Cerebellar cortex (tissue), 1 donor: ENCODE data around the gene ALG12.

ENCODE experiments used
- DNase-seq: peaks from one replicate; pipeline ENCODE4 v3.0.0-alpha.2; 2015; ENCODE audit warnings: low spot score

ALG12 gene

GRCh38 chr22:49917974-49918910 lies at the start of gene ALG12, which contains the start of gene CRELD2:
TSS of gene ALG12 (minus strand) at chr22:49918438. CDS start at chr22:49913765, 4,673 bp downstream.
TSS of gene CRELD2 (plus strand) at chr22:49918634. CDS start at chr22:49918770, 136 bp downstream.
- DNase-seq, result peak; percentile 97

GRCh38 chr22:49967706-49968208 lies 49.5 kb upstream of the ALG12 start:
- no peak for DNase-seq

GRCh38 chr22:49966774-49967705 lies 48.8 kb upstream of the ALG12 start:
- no peak for DNase-seq

GRCh38 chr22:49966041-49966773 lies 48.0 kb upstream of the ALG12 start:
- no peak for DNase-seq

GRCh38 chr22:49965091-49966040 lies 47.1 kb upstream of the ALG12 start:
- DNase-seq, result no peak

- DNase-seq, result no peak
Measured at GRCh38 chr22:49964136-49965090, 46.2 kb upstream of the ALG12 start.

- DNase-seq, result no peak
Measured at GRCh38 chr22:49963647-49964026, 45.4 kb upstream of the ALG12 start.

- no peak for DNase-seq
Measured at GRCh38 chr22:49962751-49963646, 44.8 kb upstream of the ALG12 start.

- DNase-seq, result peak; percentile 74
Measured at GRCh38 chr22:49962012-49962750, 43.9 kb upstream of the ALG12 start.

- no peak for DNase-seq
Measured at GRCh38 chr22:49961601-49962011, 43.4 kb upstream of the ALG12 start.

GRCh38 chr22:49961005-49961600 lies 42.9 kb upstream of the ALG12 start:
- no peak for DNase-seq

GRCh38 chr22:49960159-49961004 lies 42.1 kb upstream of the ALG12 start, which contains the start of gene PIM3:
TSS of gene PIM3 (plus strand) at chr22:49960772. CDS start at chr22:49960948, 176 bp downstream.
- DNase-seq, result peak; percentile 95

- DNase-seq, result no peak
Measured at GRCh38 chr22:49959782-49960158, 41.5 kb upstream of the ALG12 start.

- no peak for DNase-seq
Measured at GRCh38 chr22:49958931-49959781, 40.9 kb upstream of the ALG12 start.

- DNase-seq, result no peak
Measured at GRCh38 chr22:49958366-49958921, 40.2 kb upstream of the ALG12 start.
